ENCODE results near the gene UFC1. TPM values are rescaled to one million over a fixed set of nuclear protein-coding genes. Genes with fewer than 3 reads are reported as not detected.

UFC1 gene
- total RNA-seq: 60.6 and 78.7 TPM in 2 replicates

DNA sequence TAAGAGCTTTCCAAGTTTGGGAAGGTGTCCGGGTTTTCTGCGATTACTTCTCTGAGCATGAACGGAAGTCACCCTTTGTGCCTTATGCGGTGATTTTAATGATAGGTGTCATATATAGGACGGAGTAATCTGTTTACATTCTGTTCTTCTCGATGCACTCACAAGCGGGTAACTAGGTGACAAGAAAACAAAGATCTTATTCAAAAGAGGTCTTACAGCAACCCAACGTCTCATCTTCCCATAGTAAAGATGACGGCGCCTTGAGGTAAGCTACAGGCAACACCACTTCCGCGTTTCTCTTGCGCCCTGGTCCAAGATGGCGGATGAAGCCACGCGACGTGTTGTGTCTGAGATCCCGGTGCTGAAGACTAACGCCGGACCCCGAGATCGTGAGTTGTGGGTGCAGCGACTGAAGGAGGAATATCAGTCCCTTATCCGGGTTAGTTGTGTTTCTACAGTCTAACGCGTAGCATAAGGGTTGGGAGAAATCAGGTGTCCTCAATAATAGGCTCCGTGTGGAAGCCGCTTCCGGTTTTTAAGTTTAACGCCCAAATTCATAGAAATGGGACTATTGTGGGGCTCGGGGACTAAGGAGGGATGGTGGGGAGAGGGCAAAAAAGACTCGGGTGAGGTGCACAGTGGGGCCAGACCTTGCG lies at the start of gene UFC1:
Gene UFC1, plus strand, starts transcription at position 297 of the 656 bp plus-strand sequence. Its CDS starts 20 bp downstream, at position 317.

DNA sequence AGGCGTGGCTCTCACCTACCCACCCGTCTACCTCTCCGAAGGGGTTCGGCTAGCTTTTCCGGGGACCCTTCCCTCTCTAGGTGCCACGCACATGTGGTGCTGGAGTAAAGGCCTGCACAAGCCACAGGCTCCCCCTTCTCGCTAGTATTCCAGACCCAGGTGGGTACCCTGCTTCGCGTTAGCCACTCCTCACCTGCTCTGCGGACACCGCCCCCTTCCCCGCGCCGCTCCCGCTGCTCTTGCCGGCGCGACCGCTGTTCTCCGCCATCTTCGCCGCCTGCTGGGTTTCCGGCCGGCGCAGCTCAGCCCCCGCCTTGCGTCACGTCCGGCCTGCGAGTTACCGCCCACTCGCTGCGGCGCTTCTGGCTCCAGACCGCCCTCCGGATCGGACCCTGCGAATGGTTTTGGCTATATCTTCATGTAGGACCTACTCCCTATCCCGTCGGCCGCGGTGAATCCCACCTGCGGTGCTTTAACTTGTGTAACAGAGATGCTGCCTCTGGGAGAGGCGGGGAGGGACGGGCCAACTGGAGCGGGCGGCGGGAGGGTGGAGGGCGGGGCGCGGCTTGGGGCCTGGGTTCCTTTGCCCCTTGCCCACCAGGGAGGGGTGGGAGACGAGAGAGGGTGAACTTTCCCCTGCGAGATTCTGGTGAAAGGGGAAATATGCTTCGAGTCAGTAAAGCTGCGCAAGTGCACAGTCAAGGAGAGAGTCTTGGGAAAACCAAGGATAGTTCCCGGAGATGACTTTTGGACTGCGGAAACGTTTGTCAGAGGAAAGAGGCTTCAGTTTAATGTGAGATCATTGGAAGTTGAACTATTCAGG lies 35.8 kb upstream of the UFC1 start, which contains the start of the genes NIT1 and PFDN2:
Gene NIT1, plus strand, starts transcription at position 347 of the 823 bp plus-strand sequence. Its CDS starts 72 bp downstream, at position 419.
Gene PFDN2, minus strand, starts transcription at position 279 of the 823 bp plus-strand sequence. Its CDS starts 11 bp downstream, at position 268.

DNA sequence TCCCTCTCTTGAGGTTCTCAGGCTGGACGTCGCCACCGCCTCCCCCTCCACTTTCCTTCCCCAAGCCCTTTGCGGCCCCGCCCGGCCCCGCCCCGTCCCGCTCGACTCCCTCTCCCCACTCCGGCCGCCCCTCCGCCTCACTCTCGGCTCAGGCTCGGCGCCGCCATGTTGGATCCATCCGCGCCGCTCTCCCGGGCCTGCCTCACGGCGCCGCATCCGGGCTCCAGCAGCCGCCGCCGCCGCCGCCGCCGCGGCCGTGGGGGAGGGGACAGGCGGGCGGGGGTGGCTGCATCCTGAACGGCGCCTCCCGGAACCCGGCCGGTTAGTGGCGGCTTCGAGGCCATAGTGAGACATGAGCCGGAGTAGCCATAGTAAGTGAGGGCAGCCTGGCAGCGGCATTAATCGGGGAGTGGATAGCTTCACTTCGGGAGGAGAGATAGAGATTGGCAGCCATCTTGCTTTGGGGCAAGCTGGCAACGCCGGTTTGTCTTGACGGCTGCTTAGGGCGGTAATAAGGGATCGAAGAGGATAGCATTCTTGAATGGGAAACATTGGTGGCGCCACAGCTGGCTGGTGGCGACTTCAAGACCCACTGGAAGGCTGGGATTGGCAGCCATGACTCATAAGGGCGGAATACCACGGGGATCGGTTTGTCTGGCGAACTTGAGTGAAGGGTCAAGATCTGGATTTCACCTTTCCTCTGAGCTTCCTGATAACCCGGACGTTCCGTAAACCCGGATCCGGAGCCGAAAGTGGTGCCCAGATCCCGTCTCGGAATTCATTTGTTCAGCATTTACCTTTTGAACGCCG lies 21.2 kb upstream of the UFC1 start, which contains the start of gene DEDD:
Gene DEDD, minus strand, starts transcription at position 258 of the 810 bp plus-strand sequence. CDS start 8,205 bp downstream, outside the sequence.

DNA sequence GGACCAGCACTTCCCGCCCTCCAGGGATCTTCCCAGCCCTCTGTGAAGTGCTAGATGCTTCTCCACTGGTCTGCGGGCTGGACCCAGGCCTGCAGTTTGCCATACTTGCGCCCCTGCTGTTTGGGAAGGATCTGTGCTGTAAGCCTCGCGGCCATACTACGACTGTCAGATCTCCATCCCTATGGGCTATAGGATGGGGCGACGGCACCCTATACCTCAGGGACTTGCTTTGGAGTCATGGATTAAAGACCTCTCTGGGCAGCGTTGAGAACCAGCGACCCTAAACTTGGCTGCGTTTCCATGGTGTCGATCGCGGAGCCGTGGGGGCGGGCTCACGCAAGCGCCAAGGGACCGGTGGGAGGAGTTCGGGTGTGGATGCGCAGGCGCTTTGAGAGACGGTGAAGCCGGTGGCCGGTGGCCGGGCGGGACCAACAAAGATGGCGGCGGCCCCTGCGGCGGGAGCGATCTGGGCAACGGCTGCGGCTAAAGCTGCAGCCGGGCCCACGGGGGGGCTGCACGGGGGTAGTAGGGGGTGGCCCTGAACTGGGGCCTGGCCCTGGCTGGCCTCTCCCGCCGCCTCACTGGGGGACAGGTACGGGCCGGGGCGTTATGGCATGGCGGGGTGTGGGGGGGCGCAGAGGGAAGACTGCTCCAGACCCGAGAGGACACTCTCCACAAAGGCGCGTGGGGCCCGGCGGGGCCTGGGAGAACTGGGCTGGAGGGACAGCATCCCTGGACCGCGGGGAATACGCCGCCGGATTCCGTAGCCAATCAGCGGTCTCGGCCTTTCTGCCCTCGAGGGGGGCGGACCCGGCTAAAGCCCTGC lies 5.5 kb downstream of the UFC1 start, which contains the start of gene USP21:
Gene USP21, plus strand, starts transcription at position 414 of the 826 bp plus-strand sequence. CDS start 1,141 bp downstream, outside the sequence.

DNA sequence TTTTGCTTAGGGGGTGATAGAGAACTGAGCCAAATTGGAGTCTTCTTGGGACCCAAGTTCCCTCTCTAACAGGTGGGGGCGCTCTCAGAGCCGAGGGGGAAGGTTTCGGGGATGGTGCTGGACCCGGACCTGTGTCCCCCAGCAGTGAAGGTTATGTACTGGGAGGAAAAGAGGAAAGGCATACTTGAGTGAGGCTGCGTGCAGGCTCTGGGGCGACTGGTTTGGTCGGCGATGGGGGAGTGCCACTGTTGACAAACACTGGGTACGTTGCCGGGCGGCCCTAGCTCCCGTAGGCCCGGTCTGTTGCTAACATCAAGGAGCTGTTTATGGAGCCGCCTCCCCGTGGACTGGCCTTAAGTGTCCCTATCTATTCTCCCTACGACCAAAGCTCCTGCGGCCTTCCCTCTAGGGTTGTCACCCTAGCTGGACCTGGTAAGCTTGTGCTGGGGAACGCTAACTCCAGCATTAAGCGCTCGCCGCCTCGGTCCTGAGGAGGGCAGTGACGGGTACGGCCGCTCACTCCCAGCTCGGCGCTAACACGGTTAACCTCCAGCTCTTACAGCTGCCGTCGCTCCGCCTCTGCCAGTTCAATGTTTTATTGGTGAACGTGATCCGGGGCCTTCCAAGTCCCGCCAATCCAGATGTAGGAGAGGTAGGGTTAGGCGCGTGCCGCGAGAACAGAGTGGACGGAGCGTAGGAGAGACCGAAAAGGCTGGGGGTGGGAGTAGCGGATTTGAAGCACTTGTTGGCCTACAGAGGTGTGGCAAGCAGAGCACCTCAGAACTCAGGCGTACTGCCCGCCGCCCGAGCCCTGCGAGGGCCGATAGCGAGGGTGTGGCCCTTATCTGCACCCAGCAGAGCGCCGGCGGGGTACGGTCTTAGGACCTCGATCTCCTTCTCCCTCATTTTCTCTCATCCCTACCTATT lies 12.2 kb downstream of the UFC1 start, which contains the start of gene PPOX:
Gene PPOX, plus strand, starts transcription at position 685 of the 927 bp plus-strand sequence. CDS start 422 bp downstream, outside the sequence.

DNA sequence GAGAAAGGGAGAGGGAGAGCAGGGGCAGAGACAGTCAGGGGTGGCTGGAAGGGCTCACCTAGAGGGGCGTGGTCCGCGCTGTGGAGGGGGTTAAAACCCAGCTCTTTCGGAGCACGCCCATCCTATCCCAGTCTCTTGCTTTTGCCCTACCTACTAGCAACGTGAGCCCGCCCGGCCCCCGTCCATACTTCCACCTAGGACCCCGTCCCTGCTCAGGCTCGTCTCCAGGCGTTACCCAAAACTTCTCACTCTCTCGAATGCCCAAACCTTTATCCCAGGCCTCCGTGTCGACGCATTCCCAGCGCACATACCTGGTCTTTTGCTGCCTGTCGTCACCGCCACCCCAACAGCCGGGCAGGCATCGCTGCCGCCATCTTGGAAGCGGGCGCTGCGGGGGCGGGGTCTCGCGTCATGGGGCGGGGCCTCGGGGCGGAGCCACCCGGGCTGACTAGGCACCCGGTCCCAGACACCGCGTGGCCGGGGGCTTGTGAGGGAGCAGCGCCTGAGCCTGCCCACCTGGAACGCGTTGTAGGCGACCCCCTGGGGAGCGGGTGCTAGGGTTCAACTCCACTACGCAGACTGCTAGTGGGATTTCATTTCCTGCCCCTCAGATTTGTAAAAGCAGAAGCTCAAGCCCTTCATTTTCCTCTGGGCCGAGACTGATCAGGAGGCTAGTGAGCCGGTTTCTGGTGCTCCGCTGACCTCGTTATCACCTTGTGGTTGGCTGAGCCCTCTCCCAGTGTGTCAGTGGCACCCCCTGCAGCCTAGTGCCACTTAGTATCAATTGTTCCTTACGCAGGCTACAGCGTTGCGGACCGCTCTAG lies 23.5 kb downstream of the UFC1 start, which contains the start of gene B4GALT3:
Gene B4GALT3, minus strand, starts transcription at position 396 of the 824 bp plus-strand sequence. CDS start 1,447 bp downstream, outside the sequence.

DNA sequence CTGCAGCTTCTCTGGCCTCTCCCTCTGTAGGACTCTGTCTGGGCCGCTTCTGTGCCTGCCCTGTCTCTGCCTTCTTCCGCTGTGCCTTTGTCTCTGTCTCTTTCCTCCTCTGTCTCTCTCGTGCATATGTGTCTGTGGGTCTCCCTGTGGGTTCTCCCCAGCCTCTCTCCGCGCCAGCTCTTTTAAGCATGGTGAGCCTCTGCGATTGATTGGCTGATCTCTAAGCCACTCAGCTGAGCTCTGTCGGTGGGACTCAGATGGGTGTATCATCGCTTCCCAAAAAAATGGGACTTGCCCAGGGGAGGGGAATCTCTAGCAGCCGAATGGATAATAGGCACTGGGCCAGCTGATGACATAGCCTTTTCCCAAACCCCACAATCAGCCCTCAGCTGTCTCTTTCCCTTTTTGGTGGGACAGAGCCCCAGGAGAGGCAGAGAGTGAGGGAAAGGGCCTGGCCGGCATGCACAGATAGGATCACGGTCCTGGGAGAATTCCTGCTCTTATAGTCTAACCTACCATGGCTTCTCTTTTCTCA lies 45.2 kb downstream of the UFC1 start, which contains the start of gene ADAMTS4:
Gene ADAMTS4, minus strand, starts transcription at position 158 of the 535 bp plus-strand sequence. CDS start 427 bp downstream, outside the sequence.

DNA sequence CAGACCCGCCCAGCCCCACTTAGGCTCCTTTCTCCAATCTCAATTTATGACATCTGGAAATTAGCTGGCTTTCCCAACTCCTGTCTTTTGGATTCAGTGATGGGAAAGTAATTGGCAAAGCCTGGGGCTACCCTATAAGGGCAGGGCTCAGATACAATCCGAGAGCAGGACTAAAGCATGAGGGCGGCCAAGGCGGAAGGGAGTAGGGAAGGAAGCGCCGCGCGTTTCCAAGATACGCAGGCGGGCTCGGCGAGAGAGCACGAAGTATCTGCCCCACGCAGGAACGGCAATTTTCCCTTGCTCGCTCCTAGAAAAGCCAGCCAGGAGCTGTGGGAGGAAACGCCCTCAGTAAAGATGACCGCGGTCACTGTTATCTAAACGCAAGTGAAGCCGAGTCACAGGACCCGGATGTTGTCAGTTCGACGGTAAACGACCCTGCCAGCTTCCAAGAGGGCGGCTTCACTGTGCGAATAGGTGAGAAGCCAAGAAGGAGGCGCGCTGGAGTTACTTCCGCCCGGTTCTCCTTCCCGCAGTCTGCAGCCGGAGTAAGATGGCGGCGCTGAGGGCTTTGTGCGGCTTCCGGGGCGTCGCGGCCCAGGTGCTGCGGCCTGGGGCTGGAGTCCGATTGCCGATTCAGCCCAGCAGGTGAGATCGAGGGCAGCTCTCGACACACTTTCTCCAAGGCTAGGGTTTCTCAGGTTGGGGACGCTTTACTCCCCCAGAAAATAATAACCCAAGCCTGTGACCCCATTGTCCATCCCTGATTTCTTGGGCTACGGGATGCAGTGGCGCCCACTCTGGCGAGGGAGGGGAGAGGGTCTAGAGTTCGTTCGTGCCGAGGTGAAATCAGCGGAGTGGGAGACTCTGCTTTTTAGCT lies 48.3 kb downstream of the UFC1 start, which contains the start of gene NDUFS2:
Gene NDUFS2, plus strand, starts transcription at position 532 of the 877 bp plus-strand sequence. Its CDS starts 19 bp downstream, at position 551.

Other genes with a start within 250 kb of the UFC1 start
- gene ITLN2, start 199.2 kb upstream of the UFC1 start, total RNA-seq: not detected in 2 replicates
- gene F11R, start 132.8 kb upstream of the UFC1 start, total RNA-seq: 13.0 and 20.9 TPM in 2 replicates
- 0.49 and 6.0 TPM in 2 replicates for gene TSTD1, start 115.0 kb upstream of the UFC1 start, total RNA-seq
- 49.8 and 57.2 TPM in 2 replicates for gene USF1, start 108.0 kb upstream of the UFC1 start, total RNA-seq
- 1.8 TPM in 1 of 2 replicates, not detected in the other for gene ARHGAP30, start 84.1 kb upstream of the UFC1 start, total RNA-seq
- not detected in 2 replicates for gene NECTIN4, start 64.4 kb upstream of the UFC1 start, total RNA-seq
- gene KLHDC9, start 55.6 kb upstream of the UFC1 start, total RNA-seq: 0.16 and 7.6 TPM in 2 replicates
- gene PFDN2, start 35.9 kb upstream of the UFC1 start, total RNA-seq: 32.1 and 40.5 TPM in 2 replicates
- gene NIT1, start 35.9 kb upstream of the UFC1 start, total RNA-seq: 26.2 and 30.7 TPM in 2 replicates
- 22.7 and 22.8 TPM in 2 replicates for gene DEDD, start 21.3 kb upstream of the UFC1 start, total RNA-seq
- 7.3 and 7.4 TPM in 2 replicates for gene USP21, start 5.5 kb downstream of the UFC1 start, total RNA-seq
- gene PPOX, start 12.4 kb downstream of the UFC1 start, total RNA-seq: 13.4 TPM in 2 replicates
- 15.3 and 17.0 TPM in 2 replicates for gene B4GALT3, start 23.5 kb downstream of the UFC1 start, total RNA-seq
- gene ADAMTS4, start 45.1 kb downstream of the UFC1 start, total RNA-seq: 6.5 and 12.2 TPM in 2 replicates
- gene NDUFS2, start 48.4 kb downstream of the UFC1 start, total RNA-seq: 82.5 and 92.6 TPM in 2 replicates
- not detected in 2 replicates for gene FCER1G, start 61.3 kb downstream of the UFC1 start, total RNA-seq
- not detected in 2 replicates for gene APOA2, start 69.7 kb downstream of the UFC1 start, total RNA-seq
- gene TOMM40L, start 72.1 kb downstream of the UFC1 start, total RNA-seq: 6.0 and 6.9 TPM in 2 replicates
- gene NR1I3, start 84.2 kb downstream of the UFC1 start, total RNA-seq: not detected in 2 replicates
- not detected in 2 replicates for gene PCP4L1, start 104.8 kb downstream of the UFC1 start, total RNA-seq
- gene MPZ, start 156.0 kb downstream of the UFC1 start, total RNA-seq: 0.90 and 1.1 TPM in 2 replicates
- 19.9 and 38.8 TPM in 2 replicates for gene SDHC, start 160.4 kb downstream of the UFC1 start, total RNA-seq
- gene CFAP126, start 213.9 kb downstream of the UFC1 start, total RNA-seq: not detected in 2 replicates